DND-41 (cell line): Measurements from ENCODE around the gene HDAC4.

ENCODE experiments used
- EZH2 ChIP-seq: IDR thresholded peaks from 3 replicates; pipeline ENCODE4 v1.6.1; 2012; ENCODE audit warnings: borderline replicate concordance, low read depth, mild to moderate bottlenecking, moderate library complexity, low read length, inconsistent platforms; ENCODE audit not compliant: severe bottlenecking
- TF ChIP-seq, protein P1 (sequence below): IDR thresholded peaks from 2 replicates; pipeline ENCODE4 v1.5.1; 2012; ENCODE audit warnings: borderline replicate concordance, low read length, moderate library complexity, mild to moderate bottlenecking; ENCODE audit not compliant: poor library complexity, severe bottlenecking; ENCODE audit errors: extremely low read depth

DNA sequence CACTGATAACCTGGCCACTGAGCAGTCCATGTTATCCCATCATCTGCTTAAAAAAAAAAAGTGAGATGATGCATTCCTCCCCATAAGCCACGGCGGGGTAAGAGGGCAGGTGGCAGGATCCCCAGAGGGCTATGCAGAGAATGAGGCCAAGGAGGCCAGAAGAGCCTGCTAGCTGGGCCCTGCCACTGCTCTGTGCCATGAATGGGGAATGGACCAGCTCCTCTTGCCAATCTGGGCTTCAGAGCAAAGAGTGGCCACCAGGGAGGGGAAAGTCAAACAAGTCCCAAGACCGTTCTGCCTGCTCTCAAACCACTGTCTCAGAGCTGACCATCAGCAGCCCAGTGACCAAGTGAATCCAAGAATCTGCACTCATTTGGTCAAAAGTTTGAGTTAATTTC, 350.6 kb downstream of the HDAC4 start:
- TF ChIP-seq, protein P1, sequence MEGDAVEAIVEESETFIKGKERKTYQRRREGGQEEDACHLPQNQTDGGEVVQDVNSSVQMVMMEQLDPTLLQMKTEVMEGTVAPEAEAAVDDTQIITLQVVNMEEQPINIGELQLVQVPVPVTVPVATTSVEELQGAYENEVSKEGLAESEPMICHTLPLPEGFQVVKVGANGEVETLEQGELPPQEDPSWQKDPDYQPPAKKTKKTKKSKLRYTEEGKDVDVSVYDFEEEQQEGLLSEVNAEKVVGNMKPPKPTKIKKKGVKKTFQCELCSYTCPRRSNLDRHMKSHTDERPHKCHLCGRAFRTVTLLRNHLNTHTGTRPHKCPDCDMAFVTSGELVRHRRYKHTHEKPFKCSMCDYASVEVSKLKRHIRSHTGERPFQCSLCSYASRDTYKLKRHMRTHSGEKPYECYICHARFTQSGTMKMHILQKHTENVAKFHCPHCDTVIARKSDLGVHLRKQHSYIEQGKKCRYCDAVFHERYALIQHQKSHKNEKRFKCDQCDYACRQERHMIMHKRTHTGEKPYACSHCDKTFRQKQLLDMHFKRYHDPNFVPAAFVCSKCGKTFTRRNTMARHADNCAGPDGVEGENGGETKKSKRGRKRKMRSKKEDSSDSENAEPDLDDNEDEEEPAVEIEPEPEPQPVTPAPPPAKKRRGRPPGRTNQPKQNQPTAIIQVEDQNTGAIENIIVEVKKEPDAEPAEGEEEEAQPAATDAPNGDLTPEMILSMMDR, result no peak
- TF ChIP-seq EZH2, result no peak
